H1 (cell line): ENCODE measurements around the gene NR1D2. TPM values are rescaled to one million over a fixed set of nuclear protein-coding genes. Genes with fewer than 3 reads are reported as not detected.

Experiments
- CTCF ChIA-PET: fragments of 300-600 bp; sonication (Branson Sonifier 250); formaldehyde crosslinking; loops from one replicate; lab custom pipeline; 2021; ENCODE audit not compliant: partially characterized antibody; lab: Charles Lee
- POLR2A ChIA-PET: fragments of 300-600 bp; sonication (Branson Sonifier 250); formaldehyde crosslinking; loops from one replicate; lab custom pipeline; 2021; ENCODE audit warnings: inconsistent platforms; ENCODE audit not compliant: partially characterized antibody; lab: Charles Lee
- DNase-seq, 2 experiments: peaks; one replicate each; pipeline versions ENCODE4 v3.0.0 to v3.0.0-alpha.2; 2010 to 2022; ENCODE audit warnings: low spot score in 2 of 2, low read depth in 1 of 2, mixed read lengths in 1 of 2
- FAIRE-seq: peaks from 2 replicates; lab custom pipeline; 2011; peaks lifted over from hg19 to GRCh38; lab: Jason Lieb, UNC
- H2AFZ ChIP-seq: 2 replicates; pipeline ENCODE4 v1.8.1; 2012; ENCODE audit warnings: low read length, inconsistent platforms
- H2AK5ac ChIP-seq: 2 replicates; pipeline ENCODE4 v1.6.1; 2013; ENCODE audit warnings: low read depth, low read length
- H2BK120ac ChIP-seq: replicated peaks from 2 replicates; pipeline ENCODE3; 2013; ENCODE audit warnings: low read depth, low read length, inconsistent platforms
- H2BK12ac ChIP-seq: 2 replicates; pipeline ENCODE4 v1.6.1; 2013; ENCODE audit warnings: low read depth, low read length
- H2BK15ac ChIP-seq: 2 replicates; pipeline ENCODE4 v1.6.1; 2013; ENCODE audit warnings: low read length
- H2BK20ac ChIP-seq: 2 replicates; pipeline ENCODE4 v1.6.1; 2013; ENCODE audit warnings: low read length
- H2BK5ac ChIP-seq: 2 replicates; pipeline ENCODE4 v1.6.1; 2013; ENCODE audit warnings: low read depth, low read length
- H3K14ac ChIP-seq: 2 replicates; pipeline ENCODE4 v1.6.1; 2013; ENCODE audit warnings: inconsistent platforms; ENCODE audit not compliant: insufficient read length
- H3K18ac ChIP-seq: 2 replicates; pipeline ENCODE4 v1.6.1; 2013; ENCODE audit warnings: low read length; ENCODE audit errors: extremely low read depth
- H3K23ac ChIP-seq: 2 replicates; pipeline ENCODE4 v1.6.1; 2013; ENCODE audit warnings: inconsistent platforms; ENCODE audit not compliant: insufficient read length
- H3K23me2 ChIP-seq: 2 replicates; pipeline ENCODE4 v1.6.1; 2013; ENCODE audit warnings: low read depth, low read length
- H3K27ac ChIP-seq: 2 replicates; pipeline ENCODE4 v1.6.1; 2011; ENCODE audit warnings: low read depth, low read length, inconsistent platforms
- H3K27me3 ChIP-seq, 4 experiments: replicated peaks in 1 of 4; 1 replicate in 1 of 4; 2 replicates in 3 of 4; pipeline versions ENCODE4 v1.6.1 to v1.8.1; 2011 to 2013; ENCODE audit warnings: low read length in 3 of 4, mild to moderate bottlenecking in 3 of 4, inconsistent platforms in 2 of 4, mixed read lengths in 2 of 4, moderate library complexity in 1 of 4; ENCODE audit not compliant: control insufficient read depth in 3 of 4, insufficient read depth in 3 of 4; ENCODE audit errors: extremely low read depth in 1 of 4
- H3K36me3 ChIP-seq, 4 experiments: 2 replicates each; pipeline versions ENCODE4 v1.6.1 to v1.8.1; 2011 to 2013; ENCODE audit warnings: mild to moderate bottlenecking in 4 of 4, low read length in 3 of 4, moderate library complexity in 2 of 4, control low read depth in 1 of 4, inconsistent platforms in 1 of 4; ENCODE audit not compliant: insufficient read depth in 4 of 4, control insufficient read depth in 2 of 4
- H3K4ac ChIP-seq: replicated peaks from 2 replicates; pipeline ENCODE3; 2013; ENCODE audit warnings: low read length, low read depth, mixed read lengths, inconsistent platforms; ENCODE audit not compliant: insufficient read length
- H3K4me1 ChIP-seq, 4 experiments: replicated peaks in 1 of 4; 1 replicate in 1 of 4; 2 replicates in 3 of 4; pipeline versions ENCODE4 v1.6.1 to v1.8.1; 2011 to 2013; ENCODE audit warnings: low read length in 3 of 4, inconsistent platforms in 2 of 4, mixed read lengths in 1 of 4; ENCODE audit not compliant: insufficient read depth in 4 of 4, control insufficient read depth in 3 of 4
- H3K4me2 ChIP-seq, 2 experiments: 2 replicates each; pipeline versions ENCODE4 v1.6.1 to v1.8.1; 2011 to 2013; ENCODE audit warnings: low read depth in 2 of 2, low read length in 2 of 2, control low read depth in 1 of 2, inconsistent platforms in 1 of 2, mild to moderate bottlenecking in 1 of 2; ENCODE audit not compliant: insufficient read depth in 1 of 2
- H3K4me3 ChIP-seq, 4 experiments: fragments of 200-600, 300-600 bp in 1 of 4; sonication (generic), shearing (Covaris generic), sonication (Bioruptor Twin) in 1 of 4; 2 replicates each; pipeline versions ENCODE4 v1.5.1 to v1.8.1; 2011 to 2016; ENCODE audit warnings: low read length in 4 of 4, low read depth in 3 of 4, control low read depth in 2 of 4, inconsistent platforms in 2 of 4, mild to moderate bottlenecking in 2 of 4, mixed read lengths in 1 of 4, moderate library complexity in 1 of 4; ENCODE audit not compliant: insufficient read depth in 2 of 4; ENCODE audit errors: extremely low read depth in 1 of 4
- H3K56ac ChIP-seq: replicated peaks from 2 replicates; pipeline ENCODE3; 2013; ENCODE audit warnings: low read depth, mild to moderate bottlenecking, mixed read lengths, low read length, inconsistent platforms; ENCODE audit not compliant: insufficient read length
- H3K79me1 ChIP-seq: 2 replicates; pipeline ENCODE4 v1.6.1; 2013; ENCODE audit warnings: low read depth, low read length, control low read depth
- H3K79me2 ChIP-seq, 2 experiments: 2 replicates each; pipeline versions ENCODE4 v1.6.1 to v1.8.1; 2012 to 2013; ENCODE audit warnings: low read length in 2 of 2, mild to moderate bottlenecking in 2 of 2, inconsistent platforms in 1 of 2; ENCODE audit not compliant: insufficient read depth in 2 of 2, control insufficient read depth in 1 of 2
- H3K9ac ChIP-seq, 4 experiments: replicated peaks in 1 of 4; 1 replicate in 1 of 4; 2 replicates in 3 of 4; pipeline versions ENCODE4 v1.6.1 to v1.8.1; 2011 to 2013; ENCODE audit warnings: low read depth in 3 of 4, low read length in 3 of 4, control low read depth in 2 of 4, mild to moderate bottlenecking in 2 of 4, moderate library complexity in 2 of 4, inconsistent platforms in 1 of 4; ENCODE audit errors: extremely low read depth in 1 of 4
- H3K9me3 ChIP-seq, 2 experiments: 2 replicates each; pipeline versions ENCODE4 v1.6.1 to v1.8.1; 2012 to 2013; ENCODE audit warnings: mild to moderate bottlenecking in 2 of 2, moderate library complexity in 2 of 2, control low read depth in 1 of 2, inconsistent platforms in 1 of 2, low read depth in 1 of 2, low read length in 1 of 2, mixed read lengths in 1 of 2; ENCODE audit not compliant: insufficient read depth in 2 of 2
- H4K20me1 ChIP-seq, 2 experiments: replicated peaks in 1 of 2; 2 replicates each; pipeline versions ENCODE3 to v1.8.1; 2011 to 2013; ENCODE audit warnings: inconsistent platforms in 2 of 2, low read length in 2 of 2, mild to moderate bottlenecking in 1 of 2; ENCODE audit not compliant: insufficient read depth in 2 of 2, control insufficient read depth in 1 of 2
- H4K5ac ChIP-seq: 2 replicates; pipeline ENCODE4 v1.6.1; 2013; ENCODE audit warnings: low read length, low read depth, mixed read lengths, inconsistent platforms; ENCODE audit not compliant: insufficient read length
- H4K8ac ChIP-seq: 2 replicates; pipeline ENCODE4 v1.8.0; 2013; ENCODE audit warnings: mild to moderate bottlenecking, moderate library complexity, low read length, inconsistent platforms; ENCODE audit not compliant: insufficient read depth; ENCODE audit errors: extremely low read depth
- H4K91ac ChIP-seq: replicated peaks from 2 replicates; pipeline ENCODE3; 2013; ENCODE audit warnings: low read length, mixed read lengths, inconsistent platforms; ENCODE audit not compliant: insufficient read length
- BRCA1 ChIP-seq: IDR thresholded peaks from 2 replicates; pipeline ENCODE4 v1.6.1; 2012; ENCODE audit warnings: low read depth, low read length, improper control_type of control experiment
- CHD1 ChIP-seq: IDR thresholded peaks from 2 replicates; pipeline ENCODE4 v1.6.1; 2012; ENCODE audit warnings: low read depth, low read length, improper control_type of control experiment
- GTF2F1 ChIP-seq: IDR thresholded peaks from 2 replicates; pipeline ENCODE4 v1.6.1; 2012; ENCODE audit warnings: low read depth, low read length, improper control_type of control experiment, borderline replicate concordance
- KDM4A ChIP-seq: IDR thresholded peaks from one replicate; pipeline ENCODE4 v1.7.1; 2012; ENCODE audit warnings: low read depth, mild to moderate bottlenecking, moderate library complexity, low read length, inconsistent platforms; ENCODE audit not compliant: severe bottlenecking
- KDM5A ChIP-seq: fragments of 200-600 bp; IDR thresholded peaks from 2 replicates; pipeline ENCODE4 v1.7.1; 2012; ENCODE audit warnings: mild to moderate bottlenecking, low read length, inconsistent platforms, mixed read lengths
- MAFK ChIP-seq: IDR thresholded peaks from 2 replicates; pipeline ENCODE4 v1.6.1; 2012; ENCODE audit warnings: low read depth, mild to moderate bottlenecking, improper control_type of control experiment, low read length
- PHF8 ChIP-seq: fragments of 200-600 bp; sonication (generic); conservative IDR thresholded peaks from 2 replicates; pipeline ENCODE4 v1.7.1; 2012; ENCODE audit warnings: low read depth, mild to moderate bottlenecking, inconsistent platforms, low read length, moderate library complexity
- TAF7 ChIP-seq: optimal IDR thresholded peaks from 2 replicates; pipeline ENCODE3; 2011; ENCODE audit warnings: low read depth, mild to moderate bottlenecking, inconsistent platforms, low read length, moderate library complexity, borderline replicate concordance
- WGBS, 2 experiments: shearing (Covaris generic) in 1 of 2; methylation state at CpG; one replicate each; pipeline versions ENCODE4 v1.1.6 to v1.1.7; 2013 to 2015; ENCODE audit warnings: low lambda C conversion rate in 2 of 2, mixed read lengths in 2 of 2, inconsistent platforms in 1 of 2, low coverage in 1 of 2, missing lambda C conversion rate in 1 of 2; ENCODE audit not compliant: insufficient replicate concordance in 2 of 2, insufficient coverage in 1 of 2, insufficient read length in 1 of 2; ENCODE audit errors: extremely low coverage in 1 of 2, missing lambda C conversion rate in 1 of 2; 5-methylcytosine and 5-hydroxymethylcytosine counted together
- long read RNA-seq, 2 experiments: library from RNA in 1 of 2; library from capped mRNA in 1 of 2; stranded (forward); transcript quantifications; one replicate each; pipeline ENCODE4 v2.0.0, GENCODE V29; 2021; ENCODE audit warnings: inconsistent platforms in 1 of 2
- polyA minus RNA-seq, 3 experiments: library from RNA; depleted of rRNA, polyadenylated mRNA; stranded (reverse); fragments of >200 nt; gene quantifications; 1 replicate in 2 of 3; 2 replicates in 1 of 3; pipeline ENCODE4 v1.2.3, GENCODE V29; 2011
- polyA plus RNA-seq, 7 experiments: library from polyadenylated mRNA; depleted of rRNA in 3 of 7; stranded (reverse) in 5 of 7; unstranded in 2 of 7; fragments of >200 nt in 5 of 7; fragments of 200-250 nt in 2 of 7; gene quantifications; 1 replicate in 5 of 7; 2 replicates in 1 of 7; 4 replicates in 1 of 7; pipeline versions ENCODE4 v1.2.1 to v1.2.3, GENCODE V29; 2011 to 2013; ENCODE audit warnings: missing spikeins in 2 of 7, mixed read lengths in 2 of 7
- total RNA-seq: library from RNA; stranded (reverse); fragmentation: NEBNext Ultra II Directional; extraction: Animal tissue kit (Norgen Biotek cat#: 25700); gene quantifications from 2 replicates; pipeline ENCODE4 v1.2.1, GENCODE V29; 2021

NR1D2 gene
- total RNA-seq (21.7 and 22.0 TPM in 2 replicates), polyA plus RNA-seq (2011; rRNA removed) (3.5 and 5.9 TPM in 2 replicates), polyA minus RNA-seq (2011; rRNA and poly(A)+ RNA removed) (26.1 and 41.2 TPM in 2 replicates)
- polyA plus RNA-seq (2011; cell fraction: cytosol; rRNA removed), result 6.9 TPM
- polyA plus RNA-seq (2011; cell fraction: nucleus; rRNA removed), result 3.1 TPM
- polyA plus RNA-seq (2012, experiment 1 of 2), result 9.9 to 16.3 TPM (median 12.7 TPM) in 4 replicates
- 0.39 TPM for polyA plus RNA-seq (2012, experiment 2 of 2)
- 7.1 TPM for polyA plus RNA-seq (2013, experiment 1 of 2)
- 7.3 TPM for polyA plus RNA-seq (2013, experiment 2 of 2)
- 17.2 TPM for polyA minus RNA-seq (2011; cell fraction: cytosol; rRNA and poly(A)+ RNA removed)
- 29.0 TPM for polyA minus RNA-seq (2011; cell fraction: nucleus; rRNA and poly(A)+ RNA removed)
- long read RNA-seq, experiment 1, full-length matches to known transcripts, result 5 of 21 reads
- long read RNA-seq, experiment 1, partial matches to known transcripts, result 5 of 21 reads
- long read RNA-seq, experiment 1, other reads (novel, unspliced or antisense), result 11 of 21 reads
- long read RNA-seq, experiment 2, result 0 reads

DNA sequence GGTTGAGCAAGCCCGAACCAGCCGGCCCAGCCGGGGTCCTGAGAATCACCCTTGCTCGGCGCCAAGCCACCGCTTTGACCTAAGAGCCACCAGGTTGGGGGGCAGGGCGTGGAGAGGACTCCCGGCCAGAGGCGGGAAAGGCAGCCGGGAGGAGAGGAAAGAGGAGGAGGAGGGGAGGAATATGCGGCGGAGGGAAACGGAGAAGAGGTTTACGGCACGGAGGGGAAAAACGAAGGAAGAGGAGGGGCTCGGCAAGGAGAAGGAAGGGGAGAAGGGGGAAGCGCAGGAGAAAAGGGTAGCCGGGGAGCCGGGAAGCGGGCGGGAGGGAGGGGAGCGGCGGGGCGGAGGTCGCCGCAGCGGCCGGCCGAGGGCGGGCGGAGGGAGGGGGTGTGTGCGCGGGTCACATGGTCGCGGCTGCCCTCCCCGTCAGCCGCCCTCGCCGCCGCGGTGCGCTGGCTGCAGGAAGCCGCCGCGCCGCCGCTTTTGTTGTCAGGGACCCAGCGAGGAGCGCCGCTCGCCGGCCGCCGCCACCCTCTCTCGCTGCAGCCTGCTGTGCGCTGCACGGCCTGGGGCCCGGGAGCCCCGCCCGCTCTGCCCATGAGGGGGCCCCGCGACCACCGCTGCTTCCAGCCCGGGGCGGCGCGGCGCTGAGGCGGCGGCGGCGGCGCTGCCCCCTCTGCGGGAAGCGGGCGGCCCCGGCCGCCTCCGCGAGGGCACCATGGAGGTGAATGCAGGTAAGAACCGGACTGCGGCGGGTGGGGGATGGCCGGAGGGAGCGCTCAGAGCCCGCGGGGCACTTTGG, at the start of gene NR1D2:
Gene NR1D2 (plus strand): TSS at position 426 of the 802 bp plus-strand sequence. CDS start 293 bp downstream, at position 719.
- ChIA-PET POLR2A (interaction anchor here (0.6 to 19.1 kb wide), 7 partner anchors 9 to 146 kb away, joined by 3 to 363 read pairs (median 4); partner anchors contain the start of genes NKIRAS1 and RPL15), CTCF (interaction anchor here (1.2 kb wide), 1 partner anchor 28 kb away, joined by 6 read pairs; the partner anchor contains the start of genes NKIRAS1 and RPL15)
- no peak for FAIRE-seq
- TF ChIP-seq BRCA1, result no peak
- peak; percentile 83 for TF ChIP-seq PHF8
- no peak for TF ChIP-seq CHD1
- TF ChIP-seq MAFK, result no peak
- TF ChIP-seq GTF2F1, result no peak
- TF ChIP-seq KDM4A, result peak; percentile 56
- no peak for TF ChIP-seq KDM5A
- peak; percentile 53 for TF ChIP-seq TAF7

More for the DNA sequence above, at the start of gene NR1D2:
- H3K4ac ChIP-seq, result no peak within 1 kb of the TSS
- H3K56ac ChIP-seq, result peak within 1 kb of the TSS; percentile 79
- WGBS, 2 experiments, result 1% methylated on average over 37 of the region's 88 CpGs; no CpG with 5 or more reads in 1 of the 2 experiments
- H3K4me3 ChIP-seq, result peak within 1 kb of the TSS; percentile 91 to 94 (median 92)
- H4K5ac ChIP-seq, result peak within 1 kb of the TSS; percentile 98
- peak within 1 kb of the TSS; percentile 46; the same call in 1 of the 2 replicates for H2AK5ac ChIP-seq
- H3K4me2 ChIP-seq, result peak within 1 kb of the TSS; percentile 98 to 99
- peak in 1 of 2 experiments; percentile 80 for DNase-seq
- H4K8ac ChIP-seq, result peak within 1 kb of the TSS; percentile 99
- no peak within 1 kb of the TSS for H2AFZ ChIP-seq
- H3K9me3 ChIP-seq, result no peaks in the 10 kb centered on the region
- H3K23me2 ChIP-seq, result peaks cover 5% of the 10 kb centered on the region
- H4K91ac ChIP-seq, result peak within 1 kb of the TSS; percentile 75
- no peaks in the 10 kb centered on the region for H3K36me3 ChIP-seq
- peaks cover 4 to 35% of the 10 kb centered on the region in 2 experiments; a peak in 3 of 4 replicates for H3K79me2 ChIP-seq
- peak within 1 kb of the TSS; percentile 87 for H2BK5ac ChIP-seq
- peaks cover 0 to 3% of the 10 kb centered on the region in 2 experiments for H4K20me1 ChIP-seq
- H2BK15ac ChIP-seq, result 0 out of 2 replicates have a peak within 1 kb of the TSS, but pooled peaks have one; percentile 22
- peaks cover 8 to 17% (median 12%) of the 10 kb centered on the region in 4 experiments; a peak in 6 of 7 replicates for H3K4me1 ChIP-seq
- peak within 1 kb of the TSS; percentile 93 to 100 (median 94) for H3K9ac ChIP-seq
- H3K27me3 ChIP-seq, result no peaks in the 10 kb centered on the region; a peak in 1 of 7 replicates
- H3K14ac ChIP-seq, result no peak within 1 kb of the TSS
- H3K27ac ChIP-seq, result peak within 1 kb of the TSS; percentile 97
- no peaks in the 10 kb centered on the region for H3K79me1 ChIP-seq
- H2BK120ac ChIP-seq, result peak within 1 kb of the TSS; percentile 47
- peak within 1 kb of the TSS; percentile 81 for H3K18ac ChIP-seq
- peak within 1 kb of the TSS; percentile 76; the same call in 1 of the 2 replicates for H2BK12ac ChIP-seq
- H2BK20ac ChIP-seq, result 0 out of 2 replicates have a peak within 1 kb of the TSS, but pooled peaks have one; percentile 40
- H3K23ac ChIP-seq, result no peak within 1 kb of the TSS
